Measurements from ENCODE around the gene BBS1. TPM values are rescaled to one million over a fixed set of nuclear protein-coding genes. Genes with fewer than 3 reads are reported as not detected.

BBS1 gene
- total RNA-seq, 1 donor from 2014 or later, result 39.6 TPM

DNA sequence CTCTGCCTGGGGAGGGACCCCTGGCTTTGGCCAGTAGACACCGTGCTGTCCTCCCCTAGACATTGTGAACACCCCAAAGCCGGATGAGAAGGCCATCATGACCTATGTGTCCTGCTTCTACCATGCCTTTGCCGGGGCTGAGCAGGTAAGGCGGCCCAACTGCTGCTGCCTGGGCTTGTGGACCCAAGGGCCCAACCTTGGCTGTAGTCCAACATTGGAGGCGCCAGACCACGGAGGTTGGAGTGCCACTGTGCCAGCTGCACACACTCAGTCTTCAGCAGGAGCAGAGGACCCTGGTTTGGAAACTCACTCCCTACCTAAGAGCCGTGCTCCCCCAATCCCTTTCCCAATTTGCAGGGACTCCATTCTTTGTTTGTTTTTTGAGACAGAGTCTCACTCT, 45.7 kb downstream of the BBS1 start:
- peaks cover 0 to 5% of the 10 kb centered on the region in 2 donors for H3K4me1 ChIP-seq
- intact Hi-C loops (cut with DNase I), result no loop called here
- H3K4me3 ChIP-seq, result no peak overlapping the region

DNA sequence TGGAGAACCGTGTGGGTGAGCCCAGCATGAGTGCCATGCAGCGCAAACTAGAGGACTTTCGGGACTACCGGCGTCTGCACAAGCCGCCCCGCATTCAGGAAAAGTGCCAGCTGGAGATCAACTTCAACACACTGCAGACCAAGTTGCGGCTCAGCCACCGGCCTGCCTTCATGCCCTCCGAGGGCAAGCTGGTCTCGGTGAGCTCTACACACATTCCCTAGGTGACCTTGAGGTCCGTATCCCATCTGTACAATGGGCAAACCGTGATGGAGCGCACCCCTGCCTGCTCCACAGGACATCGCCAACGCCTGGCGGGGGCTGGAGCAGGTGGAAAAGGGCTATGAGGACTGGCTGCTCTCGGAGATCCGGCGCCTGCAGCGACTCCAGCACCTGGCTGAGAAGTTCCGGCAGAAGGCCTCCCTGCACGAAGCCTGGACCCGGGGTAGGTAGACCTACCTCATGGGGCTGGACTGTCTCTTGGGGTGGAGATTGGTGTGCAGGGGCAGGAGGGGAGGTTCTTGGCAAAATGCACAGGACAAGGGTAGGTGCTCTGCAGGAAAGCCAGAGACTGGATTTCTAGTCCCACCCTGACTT, 47.4 kb downstream of the BBS1 start:
- intact Hi-C loops (cut with DNase I), result no loop called here
- TF ChIP-seq, protein P1, sequence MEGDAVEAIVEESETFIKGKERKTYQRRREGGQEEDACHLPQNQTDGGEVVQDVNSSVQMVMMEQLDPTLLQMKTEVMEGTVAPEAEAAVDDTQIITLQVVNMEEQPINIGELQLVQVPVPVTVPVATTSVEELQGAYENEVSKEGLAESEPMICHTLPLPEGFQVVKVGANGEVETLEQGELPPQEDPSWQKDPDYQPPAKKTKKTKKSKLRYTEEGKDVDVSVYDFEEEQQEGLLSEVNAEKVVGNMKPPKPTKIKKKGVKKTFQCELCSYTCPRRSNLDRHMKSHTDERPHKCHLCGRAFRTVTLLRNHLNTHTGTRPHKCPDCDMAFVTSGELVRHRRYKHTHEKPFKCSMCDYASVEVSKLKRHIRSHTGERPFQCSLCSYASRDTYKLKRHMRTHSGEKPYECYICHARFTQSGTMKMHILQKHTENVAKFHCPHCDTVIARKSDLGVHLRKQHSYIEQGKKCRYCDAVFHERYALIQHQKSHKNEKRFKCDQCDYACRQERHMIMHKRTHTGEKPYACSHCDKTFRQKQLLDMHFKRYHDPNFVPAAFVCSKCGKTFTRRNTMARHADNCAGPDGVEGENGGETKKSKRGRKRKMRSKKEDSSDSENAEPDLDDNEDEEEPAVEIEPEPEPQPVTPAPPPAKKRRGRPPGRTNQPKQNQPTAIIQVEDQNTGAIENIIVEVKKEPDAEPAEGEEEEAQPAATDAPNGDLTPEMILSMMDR (IDR thresholded peaks at IDR 0.05), result no peak
- H3K27ac ChIP-seq, result no peak overlapping the region
- DNase-seq (ENCODE audit: low spot score in 2 of 2), result no peak
- H3K4me1 ChIP-seq, result peaks cover 0 to 5% of the 10 kb centered on the region in 2 donors
- H3K9me3 ChIP-seq, result no peaks in the 10 kb centered on the region
- no peaks in the 10 kb centered on the region for H3K36me3 ChIP-seq
- H3K4me3 ChIP-seq, result no peak overlapping the region
- H3K27me3 ChIP-seq, result no peaks in the 10 kb centered on the region

More for the DNA sequence above, 45.7 kb downstream of the BBS1 start:
- H3K9me3 ChIP-seq, result no peaks in the 10 kb centered on the region
- TF ChIP-seq, protein P1 (IDR thresholded peaks at IDR 0.05), result no peak
- H3K36me3 ChIP-seq, result no peaks in the 10 kb centered on the region
- no peak for DNase-seq (ENCODE audit: low spot score in 2 of 2)
- H3K27ac ChIP-seq, result no peak overlapping the region
- no peaks in the 10 kb centered on the region for H3K27me3 ChIP-seq

DNA sequence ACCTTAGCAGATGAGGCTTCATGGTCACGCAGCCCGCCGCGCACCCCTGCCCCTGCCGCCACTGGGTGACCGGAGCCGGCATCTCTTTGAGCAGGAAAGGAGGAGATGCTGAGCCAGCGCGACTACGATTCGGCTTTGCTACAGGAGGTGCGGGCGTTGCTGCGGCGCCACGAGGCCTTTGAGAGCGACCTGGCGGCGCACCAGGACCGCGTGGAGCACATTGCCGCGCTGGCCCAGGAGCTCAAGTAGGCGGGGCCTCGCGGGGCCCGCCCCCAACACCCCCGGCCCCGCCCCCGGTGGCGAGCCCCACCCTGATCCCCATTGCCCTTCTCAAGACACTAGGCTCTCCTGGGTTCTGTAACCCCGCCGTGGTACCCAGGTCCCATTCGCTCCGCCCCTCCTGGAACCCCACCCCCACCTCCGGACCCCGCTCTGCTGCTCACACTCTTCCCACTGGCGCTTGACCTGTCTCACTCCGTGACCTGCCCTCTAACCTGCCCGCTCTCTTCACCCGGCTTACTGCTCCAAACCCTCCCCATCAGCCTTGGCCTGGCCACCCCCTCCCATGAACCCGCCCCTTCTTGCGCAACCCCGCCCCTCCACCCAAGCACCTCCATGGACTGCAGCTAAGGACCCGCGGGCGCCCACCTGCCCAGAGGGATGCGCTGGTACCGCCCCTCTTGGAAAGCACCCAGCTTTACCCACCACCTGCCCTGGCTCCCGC, 48.9 kb downstream of the BBS1 start:
- peaks cover 0 to 5% of the 10 kb centered on the region in 2 donors for H3K4me1 ChIP-seq
- intact Hi-C loops (cut with DNase I), result no loop called here
- TF ChIP-seq, protein P1 (IDR thresholded peaks at IDR 0.05), result no peak
- H3K27me3 ChIP-seq, result no peaks in the 10 kb centered on the region
- DNase-seq (ENCODE audit: low spot score in 2 of 2), result no peak
- peak overlapping the region; percentile 6 to 26 for H3K4me3 ChIP-seq
- H3K36me3 ChIP-seq, result no peaks in the 10 kb centered on the region
- no peak overlapping the region for H3K27ac ChIP-seq
- H3K9me3 ChIP-seq, result no peaks in the 10 kb centered on the region

DNA sequence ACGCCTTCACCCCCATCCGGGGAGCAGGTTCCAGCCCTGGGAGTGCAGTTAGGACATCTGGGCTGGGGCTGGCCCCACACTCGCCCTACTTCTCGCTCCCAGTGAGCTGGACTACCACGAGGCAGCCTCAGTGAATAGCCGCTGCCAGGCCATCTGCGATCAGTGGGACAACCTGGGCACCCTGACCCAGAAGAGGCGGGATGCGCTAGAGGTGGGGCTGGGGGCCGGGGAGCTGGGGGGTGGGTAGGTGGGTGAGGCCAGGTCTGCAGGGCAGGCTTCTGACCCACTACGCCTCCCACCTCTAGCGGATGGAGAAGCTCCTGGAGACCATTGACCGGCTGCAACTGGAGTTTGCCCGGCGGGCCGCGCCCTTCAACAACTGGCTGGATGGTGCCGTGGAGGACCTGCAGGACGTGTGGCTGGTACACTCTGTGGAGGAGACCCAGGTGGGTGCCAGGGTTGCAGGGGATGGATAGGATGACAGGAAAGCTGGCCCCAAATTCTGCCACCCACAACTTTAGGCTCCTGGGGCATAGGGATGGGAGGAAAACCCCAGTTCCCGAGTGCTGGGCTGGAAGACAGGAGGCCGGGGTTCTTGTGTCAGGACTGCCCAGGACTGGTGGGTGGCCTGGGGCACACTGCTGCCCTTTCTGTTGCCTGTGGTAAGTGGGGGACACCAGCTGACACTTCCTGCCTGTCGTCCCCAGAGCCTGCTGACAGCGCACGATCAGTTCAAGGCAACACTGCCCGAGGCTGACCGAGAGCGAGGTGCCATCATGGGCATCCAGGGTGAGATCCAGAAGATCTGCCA, 49.6 kb downstream of the BBS1 start:
- Histone ChIP-seq H3K36me3 (no peaks in the 10 kb centered on the region), H3K4me3 (no peak overlapping the region), H3K27me3 (no peaks in the 10 kb centered on the region), H3K4me1 (peaks cover 0 to 5% of the 10 kb centered on the region in 2 donors), H3K9me3 (no peaks in the 10 kb centered on the region), H3K27ac (no peak overlapping the region)
- intact Hi-C loops (cut with DNase I), result no loop called here
- DNase-seq (ENCODE audit: low spot score in 2 of 2), result no peak
- TF ChIP-seq, protein P1 (IDR thresholded peaks at IDR 0.05), result no peak

DNA sequence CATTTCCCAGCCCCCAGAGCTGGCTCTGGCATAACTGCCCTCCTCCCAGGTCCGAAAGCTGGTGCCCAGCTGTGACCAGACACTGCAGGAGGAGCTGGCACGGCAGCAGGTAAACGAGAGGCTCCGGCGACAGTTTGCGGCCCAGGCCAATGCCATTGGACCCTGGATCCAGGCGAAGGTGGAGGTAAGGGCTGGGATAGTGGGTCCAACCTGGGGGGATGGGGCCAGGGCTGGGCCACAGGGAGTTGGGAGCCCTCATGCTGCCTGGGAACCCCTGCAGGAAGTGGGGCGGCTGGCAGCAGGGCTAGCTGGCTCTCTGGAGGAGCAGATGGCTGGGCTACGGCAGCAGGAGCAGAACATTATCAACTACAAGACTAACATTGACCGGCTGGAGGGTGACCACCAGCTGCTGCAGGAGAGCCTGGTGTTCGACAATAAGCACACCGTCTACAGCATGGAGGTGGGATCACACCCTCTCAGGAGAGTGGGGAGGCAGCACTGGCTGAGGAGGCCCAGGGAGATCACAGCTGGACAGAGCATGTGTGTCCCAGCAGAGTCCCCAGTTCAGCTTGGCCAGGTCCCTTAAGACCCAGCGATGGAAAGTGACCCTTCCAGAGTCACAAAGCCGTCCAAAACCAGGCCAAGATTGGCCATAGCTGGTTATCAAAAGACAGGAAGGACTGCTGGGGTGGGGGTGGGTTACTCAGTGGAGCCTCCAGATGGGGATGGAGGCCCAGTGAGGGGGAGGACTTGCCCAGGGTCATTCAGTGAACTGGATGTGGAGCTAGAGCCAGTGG, 50.9 kb downstream of the BBS1 start:
- Histone ChIP-seq H3K4me3 (no peak overlapping the region), H3K9me3 (no peaks in the 10 kb centered on the region), H3K27me3 (no peaks in the 10 kb centered on the region), H3K4me1 (peaks cover 0 to 5% of the 10 kb centered on the region in 2 donors), H3K27ac (no peak overlapping the region), H3K36me3 (peaks cover 0 to 5% of the 10 kb centered on the region in 2 donors)
- TF ChIP-seq, protein P1 (IDR thresholded peaks at IDR 0.05), result no peak
- intact Hi-C loops (cut with DNase I), result no loop called here
- DNase-seq (ENCODE audit: low spot score in 2 of 2), result no peak

All from ascending aorta (tissue), 2 donors.